Neural cell (in vitro differentiated cells): ENCODE results near the gene ZXDC. TPM values are rescaled to one million over a fixed set of nuclear protein-coding genes. Genes with fewer than 3 reads are reported as not detected.

Experiments used
- H2AFZ ChIP-seq: fragments of 200-600, 300-800 bp; sonication (generic), shearing (Covaris generic); 2 replicates; pipeline ENCODE4 v1.6.0; 2014; ENCODE audit warnings: low read depth, mild to moderate bottlenecking, antibody characterized with exemption, low read length, moderate library complexity
- H3F3A ChIP-seq: fragments of 200-600 bp; shearing (Covaris generic); 2 replicates; pipeline ENCODE4 v1.6.1; 2016; ENCODE audit warnings: mild to moderate bottlenecking, moderate library complexity, mixed read lengths, antibody characterized with exemption, low read length; ENCODE audit not compliant: insufficient read depth, poor library complexity, severe bottlenecking
- H3K27ac ChIP-seq: fragments of 200-600, 300-800 bp; sonication (generic), shearing (Covaris generic); 2 replicates; pipeline ENCODE4 v1.5.1; 2014; ENCODE audit warnings: mild to moderate bottlenecking, low read length, moderate library complexity
- H3K27me3 ChIP-seq: fragments of 300-800, 200-600 bp; sonication (generic), shearing (Covaris generic); 2 replicates; pipeline ENCODE4 v1.6.0; 2014; ENCODE audit warnings: mild to moderate bottlenecking, low read depth, low read length, moderate library complexity; ENCODE audit not compliant: insufficient read depth
- H3K36me3 ChIP-seq: fragments of 300-800, 200-600 bp; sonication (generic), shearing (Covaris generic); 2 replicates; pipeline ENCODE4 v1.5.1; 2014; ENCODE audit warnings: mild to moderate bottlenecking, antibody characterized with exemption, low read length, moderate library complexity; ENCODE audit not compliant: insufficient read depth
- H3K4me2 ChIP-seq: fragments of 300-800, 200-600 bp; sonication (generic), shearing (Covaris generic); 2 replicates; pipeline ENCODE4 v1.6.0; 2014; ENCODE audit warnings: mild to moderate bottlenecking, low read length
- H3K4me3 ChIP-seq: fragments of 300-800, 200-600 bp; sonication (generic), shearing (Covaris generic); 2 replicates; pipeline ENCODE4 v1.5.1; 2014; ENCODE audit warnings: mild to moderate bottlenecking, low read length, moderate library complexity
- H3K79me2 ChIP-seq: fragments of 200-600 bp; shearing (Covaris generic); replicated peaks from 2 replicates; pipeline ENCODE4 v1.6.0; 2014; ENCODE audit warnings: mild to moderate bottlenecking, low read length, moderate library complexity; ENCODE audit not compliant: insufficient read depth
- H3K9ac ChIP-seq: fragments of 300-800, 200-600 bp; sonication (generic), shearing (Covaris generic); 2 replicates; pipeline ENCODE4 v1.6.1; 2016; ENCODE audit warnings: mild to moderate bottlenecking, low read length, mixed read lengths
- H3K9me2 ChIP-seq: fragments of 200-600 bp; shearing (Covaris generic); 2 replicates; pipeline ENCODE4 v1.6.1; 2016; ENCODE audit warnings: mild to moderate bottlenecking, low read length, mixed read lengths; ENCODE audit not compliant: insufficient read depth
- H3K9me3 ChIP-seq: fragments of 200-600, 300-800 bp; sonication (generic), shearing (Covaris generic); 2 replicates; pipeline ENCODE4 v1.6.1; 2016; ENCODE audit warnings: mild to moderate bottlenecking, mixed run types, low read length, moderate library complexity, mixed read lengths
- H4K20me1 ChIP-seq: fragments of 200-600 bp; shearing (Covaris generic); 2 replicates; pipeline ENCODE4 v1.6.1; 2016; ENCODE audit warnings: mild to moderate bottlenecking, mixed run types; ENCODE audit not compliant: insufficient read depth
- EP300 ChIP-seq: fragments of 450-650 bp; conservative IDR thresholded peaks from 2 replicates; pipeline ENCODE4 v1.6.1; 2014; ENCODE audit warnings: antibody characterized with exemption, mild to moderate bottlenecking, moderate library complexity; ENCODE audit not compliant: poor library complexity, severe bottlenecking
- EZH2 ChIP-seq: fragments of 200-600, 300-800 bp; shearing (Covaris generic), sonication (generic); IDR thresholded peaks from 2 replicates; pipeline ENCODE4 v1.6.1; 2014; ENCODE audit warnings: antibody characterized with exemption, low read length, borderline replicate concordance, mild to moderate bottlenecking; ENCODE audit not compliant: insufficient read depth, poor library complexity, severe bottlenecking
- MXI1 ChIP-seq: fragments of 450-650 bp; conservative IDR thresholded peaks from 2 replicates; pipeline ENCODE4 v1.6.1; 2014; ENCODE audit warnings: antibody characterized with exemption, mild to moderate bottlenecking; ENCODE audit not compliant: poor library complexity, severe bottlenecking
- POLR2AphosphoS5 ChIP-seq: IDR thresholded peaks from 2 replicates; pipeline ENCODE4 v1.6.1; 2012
- RAD21 ChIP-seq: fragments of 450-650 bp; conservative IDR thresholded peaks from 2 replicates; pipeline ENCODE4 v1.6.1; 2014; ENCODE audit warnings: antibody characterized with exemption, mild to moderate bottlenecking, moderate library complexity
- SMC3 ChIP-seq: fragments of 450-650 bp; conservative IDR thresholded peaks from 2 replicates; pipeline ENCODE4 v1.6.1; 2014; ENCODE audit warnings: antibody characterized with exemption, mild to moderate bottlenecking, moderate library complexity; ENCODE audit not compliant: poor library complexity
- TAF1 ChIP-seq: IDR thresholded peaks from 2 replicates; pipeline ENCODE4 v1.6.1; 2012; ENCODE audit warnings: low read depth
- polyA plus RNA-seq: library from polyadenylated mRNA; depleted of rRNA; stranded (reverse); fragments of >200 nt; gene quantifications from 2 replicates; pipeline ENCODE4 v1.2.3, GENCODE V29; 2014
- TF ChIP-seq, protein P1 (sequence below): IDR thresholded peaks from 2 replicates; pipeline ENCODE4 v1.6.1; 2012; ENCODE audit warnings: borderline replicate concordance
- TF ChIP-seq, protein P2 (sequence below): fragments of 450-650 bp; IDR thresholded peaks from 2 replicates; pipeline ENCODE4 v1.5.1; 2014; ENCODE audit warnings: antibody characterized with exemption, mild to moderate bottlenecking, moderate library complexity; ENCODE audit not compliant: poor library complexity, severe bottlenecking

The ZXDC gene
- polyA plus RNA-seq, 1 donor from 2014 or later, result 22.2 TPM

DNA sequence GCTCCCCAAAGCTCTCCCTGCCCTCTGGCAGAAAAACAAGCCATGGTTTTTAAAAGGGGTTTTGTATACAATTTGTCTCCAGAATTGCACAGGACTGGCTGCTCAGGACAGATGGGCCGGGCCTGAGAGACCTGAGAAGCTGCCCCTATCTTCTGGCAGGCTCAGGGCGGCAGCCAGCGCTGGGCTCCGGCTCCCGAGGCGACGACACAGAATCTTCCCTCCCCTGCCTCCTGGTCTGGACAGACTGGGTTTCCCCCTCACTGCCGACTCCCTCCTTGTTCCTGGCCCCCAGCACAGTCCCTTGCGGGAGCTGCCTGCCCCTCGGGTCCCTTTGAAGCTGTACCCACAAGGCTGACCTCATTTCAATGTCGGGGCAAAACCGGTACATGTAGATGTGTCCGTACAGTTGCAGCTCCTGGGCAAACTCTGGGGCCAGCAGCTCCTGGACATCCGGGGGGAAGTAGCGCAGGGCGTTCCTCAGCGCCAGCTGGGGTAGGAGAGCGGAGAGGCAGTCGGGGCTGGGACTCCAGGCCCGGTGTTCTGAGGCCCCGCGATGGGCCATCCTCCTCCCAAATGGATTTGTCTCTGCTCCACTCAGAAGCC lies 34.7 kb upstream of the ZXDC start:
- Histone ChIP-seq H3K27me3 (no peaks in the 10 kb centered on the region), H2AFZ (no peak overlapping the region), H3K9me3 (no peaks in the 10 kb centered on the region), H3K9me2 (no peaks in the 10 kb centered on the region), H3K27ac (no peak overlapping the region), H3K4me3 (no peak overlapping the region), H3K9ac (no peak overlapping the region), H3K36me3 (no peaks in the 10 kb centered on the region), H3K4me2 (no peak overlapping the region), H4K20me1 (no peaks in the 10 kb centered on the region), H3K79me2 (no peaks in the 10 kb centered on the region), H3F3A (no peaks in the 10 kb centered on the region)
- TF ChIP-seq, protein P1, sequence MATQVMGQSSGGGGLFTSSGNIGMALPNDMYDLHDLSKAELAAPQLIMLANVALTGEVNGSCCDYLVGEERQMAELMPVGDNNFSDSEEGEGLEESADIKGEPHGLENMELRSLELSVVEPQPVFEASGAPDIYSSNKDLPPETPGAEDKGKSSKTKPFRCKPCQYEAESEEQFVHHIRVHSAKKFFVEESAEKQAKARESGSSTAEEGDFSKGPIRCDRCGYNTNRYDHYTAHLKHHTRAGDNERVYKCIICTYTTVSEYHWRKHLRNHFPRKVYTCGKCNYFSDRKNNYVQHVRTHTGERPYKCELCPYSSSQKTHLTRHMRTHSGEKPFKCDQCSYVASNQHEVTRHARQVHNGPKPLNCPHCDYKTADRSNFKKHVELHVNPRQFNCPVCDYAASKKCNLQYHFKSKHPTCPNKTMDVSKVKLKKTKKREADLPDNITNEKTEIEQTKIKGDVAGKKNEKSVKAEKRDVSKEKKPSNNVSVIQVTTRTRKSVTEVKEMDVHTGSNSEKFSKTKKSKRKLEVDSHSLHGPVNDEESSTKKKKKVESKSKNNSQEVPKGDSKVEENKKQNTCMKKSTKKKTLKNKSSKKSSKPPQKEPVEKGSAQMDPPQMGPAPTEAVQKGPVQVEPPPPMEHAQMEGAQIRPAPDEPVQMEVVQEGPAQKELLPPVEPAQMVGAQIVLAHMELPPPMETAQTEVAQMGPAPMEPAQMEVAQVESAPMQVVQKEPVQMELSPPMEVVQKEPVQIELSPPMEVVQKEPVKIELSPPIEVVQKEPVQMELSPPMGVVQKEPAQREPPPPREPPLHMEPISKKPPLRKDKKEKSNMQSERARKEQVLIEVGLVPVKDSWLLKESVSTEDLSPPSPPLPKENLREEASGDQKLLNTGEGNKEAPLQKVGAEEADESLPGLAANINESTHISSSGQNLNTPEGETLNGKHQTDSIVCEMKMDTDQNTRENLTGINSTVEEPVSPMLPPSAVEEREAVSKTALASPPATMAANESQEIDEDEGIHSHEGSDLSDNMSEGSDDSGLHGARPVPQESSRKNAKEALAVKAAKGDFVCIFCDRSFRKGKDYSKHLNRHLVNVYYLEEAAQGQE, result no peak
- TF ChIP-seq MXI1 (no peak), POLR2AphosphoS5 (no peak)

DNA sequence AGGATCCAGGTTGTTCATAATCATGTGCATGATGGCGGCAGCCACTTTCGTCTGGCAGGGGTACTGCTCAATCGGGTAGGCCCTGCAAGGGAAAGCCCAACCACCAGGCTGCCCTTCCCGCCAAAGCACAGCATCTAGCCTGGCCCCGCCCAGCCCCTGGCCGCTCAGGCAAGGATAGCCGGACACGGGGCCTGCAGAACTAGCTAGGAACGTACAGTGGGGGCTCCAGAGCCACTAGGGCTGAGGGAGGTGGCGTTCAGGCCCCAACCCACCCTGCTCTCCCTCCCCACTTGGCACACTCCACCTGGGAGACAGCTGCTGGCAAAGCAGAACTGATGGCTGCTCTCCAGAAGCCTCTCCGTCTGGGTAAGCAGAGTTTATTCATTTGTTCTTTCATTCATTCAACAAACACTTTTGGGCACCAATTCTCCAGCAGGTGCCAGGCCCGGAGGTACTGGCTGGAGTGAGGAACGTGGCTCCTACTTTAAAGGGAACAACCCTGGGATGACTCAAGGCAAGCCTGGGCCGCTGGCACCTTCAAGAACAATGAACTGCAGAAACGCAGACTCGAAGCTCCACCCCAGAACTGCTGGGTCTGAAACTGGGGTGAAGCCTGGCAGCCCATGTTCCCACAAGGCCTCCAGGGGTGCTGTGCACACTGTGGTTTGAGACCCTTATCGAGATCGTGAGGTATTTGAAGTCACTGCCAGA lies 34.1 kb upstream of the ZXDC start:
- H2AFZ ChIP-seq, result no peak overlapping the region
- TF ChIP-seq RAD21 (no peak), SMC3 (no peak), POLR2AphosphoS5 (no peak), TAF1 (no peak), EP300 (no peak), MXI1 (no peak), EZH2 (no peak)
- TF ChIP-seq, protein P2, sequence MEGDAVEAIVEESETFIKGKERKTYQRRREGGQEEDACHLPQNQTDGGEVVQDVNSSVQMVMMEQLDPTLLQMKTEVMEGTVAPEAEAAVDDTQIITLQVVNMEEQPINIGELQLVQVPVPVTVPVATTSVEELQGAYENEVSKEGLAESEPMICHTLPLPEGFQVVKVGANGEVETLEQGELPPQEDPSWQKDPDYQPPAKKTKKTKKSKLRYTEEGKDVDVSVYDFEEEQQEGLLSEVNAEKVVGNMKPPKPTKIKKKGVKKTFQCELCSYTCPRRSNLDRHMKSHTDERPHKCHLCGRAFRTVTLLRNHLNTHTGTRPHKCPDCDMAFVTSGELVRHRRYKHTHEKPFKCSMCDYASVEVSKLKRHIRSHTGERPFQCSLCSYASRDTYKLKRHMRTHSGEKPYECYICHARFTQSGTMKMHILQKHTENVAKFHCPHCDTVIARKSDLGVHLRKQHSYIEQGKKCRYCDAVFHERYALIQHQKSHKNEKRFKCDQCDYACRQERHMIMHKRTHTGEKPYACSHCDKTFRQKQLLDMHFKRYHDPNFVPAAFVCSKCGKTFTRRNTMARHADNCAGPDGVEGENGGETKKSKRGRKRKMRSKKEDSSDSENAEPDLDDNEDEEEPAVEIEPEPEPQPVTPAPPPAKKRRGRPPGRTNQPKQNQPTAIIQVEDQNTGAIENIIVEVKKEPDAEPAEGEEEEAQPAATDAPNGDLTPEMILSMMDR, result no peak
- TF ChIP-seq, protein P1, result no peak
- H3K36me3 ChIP-seq, result no peaks in the 10 kb centered on the region
- no peaks in the 10 kb centered on the region for H3K27me3 ChIP-seq
- H3K79me2 ChIP-seq, result no peaks in the 10 kb centered on the region
- no peaks in the 10 kb centered on the region for H3F3A ChIP-seq
- H4K20me1 ChIP-seq, result no peaks in the 10 kb centered on the region
- no peaks in the 10 kb centered on the region for H3K9me2 ChIP-seq
- no peaks in the 10 kb centered on the region for H3K9me3 ChIP-seq
- no peak overlapping the region for H3K4me3 ChIP-seq
- H3K9ac ChIP-seq, result no peak overlapping the region
- H3K4me2 ChIP-seq, result no peak overlapping the region
- no peak overlapping the region for H3K27ac ChIP-seq
